NOMO-1 treated with dmso at 0.1 percent for 144 hours (cell line): ENCODE results near the gene PDZRN3.

Experiments used
- DNase-seq: peaks from one replicate; lab custom pipeline; 2025; ENCODE audit not compliant: unreplicated experiment; lab: John Stamatoyannopoulos, UW

The PDZRN3 gene

DNA sequence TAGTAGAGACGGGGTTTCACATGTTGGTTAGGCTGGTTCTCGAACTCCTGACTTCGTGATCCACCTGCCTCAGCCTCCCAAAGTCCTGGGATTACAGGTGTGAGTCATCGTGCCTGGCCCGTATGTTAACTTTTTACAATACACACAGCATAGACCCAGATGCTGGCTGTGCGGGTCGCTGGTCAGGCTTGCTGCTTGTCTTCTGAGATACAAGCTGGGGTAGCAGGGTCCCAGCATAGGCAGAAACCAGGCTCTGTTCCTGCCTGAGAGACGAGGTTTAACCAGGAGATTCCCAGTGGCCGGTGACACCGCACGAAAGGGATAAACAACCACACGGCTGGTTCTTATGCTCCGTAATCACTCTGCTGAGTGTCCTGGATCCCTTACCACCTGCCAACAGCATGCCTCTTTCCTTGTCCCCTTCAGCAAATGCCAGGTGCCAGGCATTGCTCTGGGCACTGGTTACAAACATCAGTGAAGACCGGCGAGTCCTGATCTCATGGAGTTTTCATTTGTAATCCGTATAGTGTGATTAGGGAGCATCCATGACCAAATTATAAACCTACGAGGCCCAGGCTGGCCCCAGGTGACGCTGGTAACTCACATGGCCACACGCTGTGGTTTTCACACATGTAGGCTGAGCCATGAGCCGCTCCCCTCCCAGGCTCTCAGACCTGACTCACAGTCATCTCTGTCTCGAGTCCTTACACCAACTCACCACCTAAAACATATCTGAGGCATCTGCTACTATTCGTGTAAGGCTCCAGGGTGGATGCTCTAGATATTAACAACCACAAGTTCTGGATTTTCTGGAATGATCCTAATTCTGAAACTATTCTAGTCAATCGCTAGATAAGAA lies 125.7 kb downstream of the PDZRN3 start:
- DNase-seq = no peak

DNA sequence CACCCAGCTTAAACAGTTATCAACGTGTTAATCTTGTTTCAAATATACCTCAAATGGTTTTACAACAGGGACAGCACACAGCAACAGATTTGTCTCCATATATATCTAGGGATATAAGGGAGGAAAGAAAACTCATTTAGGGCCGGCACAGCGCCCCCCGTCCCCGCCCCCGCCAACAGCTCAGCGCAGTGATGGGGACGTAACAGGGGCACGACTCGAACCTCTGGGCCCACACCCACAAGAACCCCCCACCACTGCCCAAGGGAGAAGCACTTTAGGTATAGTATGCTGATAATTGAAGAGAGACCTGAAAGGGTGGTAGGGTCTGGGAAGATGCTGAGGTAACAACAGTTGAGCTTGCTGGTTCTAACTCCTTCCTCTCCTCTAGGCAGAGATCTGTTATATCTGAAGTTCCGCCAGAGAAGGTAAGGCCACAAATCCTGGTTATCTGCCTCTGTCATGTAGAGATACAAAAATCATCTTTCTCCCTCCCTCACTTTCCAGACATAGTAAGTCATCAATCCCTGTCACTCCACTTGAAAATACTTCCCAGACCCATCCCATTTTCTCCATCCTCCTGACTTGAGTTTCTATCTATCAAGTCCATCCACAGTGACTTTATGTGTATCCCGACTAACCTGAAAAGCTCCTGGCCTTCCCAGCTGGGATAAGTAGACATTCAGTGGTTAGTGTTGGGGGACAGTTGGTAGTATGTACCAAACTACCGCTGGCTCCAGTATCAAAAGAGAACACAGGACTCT lies 126.9 kb downstream of the PDZRN3 start:
- no peak for DNase-seq

DNA sequence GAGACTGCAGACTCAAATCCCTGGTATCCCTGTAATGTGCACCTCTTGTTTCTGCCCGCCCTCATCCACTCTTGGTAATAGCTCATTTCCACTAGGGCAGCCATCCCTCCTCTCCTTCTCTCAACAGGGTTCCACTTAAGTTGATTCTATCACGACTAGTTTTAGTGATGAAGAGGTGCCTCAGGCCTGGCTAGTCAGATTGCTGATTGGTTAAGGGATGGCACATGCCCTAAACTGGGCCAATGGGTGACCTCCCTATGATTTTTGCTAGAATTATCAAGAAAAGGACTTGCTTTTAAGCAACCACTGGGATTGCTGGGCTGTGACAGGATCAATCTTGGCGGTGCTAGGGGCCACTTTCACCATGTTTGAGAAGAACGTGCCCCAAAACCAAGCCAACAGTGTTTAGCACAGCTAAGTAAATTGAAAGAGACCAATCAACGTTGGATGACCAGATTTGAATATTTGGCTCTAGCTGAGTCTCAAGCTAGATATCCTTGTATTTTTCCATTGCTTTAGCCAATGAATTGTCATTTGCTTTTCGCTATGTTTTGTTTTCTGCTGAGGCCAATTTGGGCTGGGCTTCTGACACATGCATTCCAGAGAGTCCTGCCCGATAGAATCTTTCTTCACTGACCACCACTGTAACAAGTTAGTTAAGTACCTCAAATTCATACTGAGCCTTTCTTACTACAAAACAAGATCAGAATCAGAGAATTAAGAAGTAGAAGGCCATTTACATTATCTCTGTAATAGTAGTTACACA lies 131.0 kb downstream of the PDZRN3 start:
- DNase-seq = no peak

DNA sequence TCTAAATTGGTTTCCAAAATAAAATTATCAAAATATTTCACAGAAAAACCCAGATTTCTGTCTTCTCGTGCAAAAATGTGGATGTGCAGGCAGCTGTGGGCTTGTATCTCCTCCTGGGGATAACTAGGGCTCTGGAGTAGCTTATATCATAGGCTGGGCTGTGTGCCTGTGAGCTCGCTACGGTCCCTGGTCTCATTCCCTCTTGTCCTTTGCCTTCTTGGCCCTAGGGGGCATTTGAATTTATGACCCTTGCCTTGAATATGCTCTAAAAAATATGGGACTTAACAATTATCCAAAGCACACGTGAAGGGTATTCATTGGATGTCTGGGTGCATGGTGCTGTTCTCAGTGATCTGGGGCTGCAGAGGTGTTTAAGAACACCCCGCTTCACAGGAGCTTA lies 132.6 kb downstream of the PDZRN3 start:
- no peak for DNase-seq

DNA sequence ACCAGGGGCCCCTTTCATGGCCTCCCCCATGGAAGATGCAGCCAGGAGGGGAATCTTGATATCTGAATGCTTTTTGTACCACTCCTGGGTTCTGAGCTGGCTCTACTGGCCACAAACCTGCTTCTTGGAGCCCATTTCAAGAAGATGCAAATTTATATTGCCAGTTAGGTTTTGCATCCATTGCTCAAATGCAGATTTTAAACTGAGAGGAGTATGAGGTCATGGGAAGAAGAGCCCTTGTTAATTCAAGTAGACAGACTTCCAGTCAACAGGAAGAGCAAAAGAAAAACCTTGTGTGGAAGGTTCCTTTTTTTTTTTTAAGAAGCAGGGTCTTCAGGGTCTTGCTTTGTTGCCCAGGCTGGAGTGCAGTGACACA lies 133.5 kb downstream of the PDZRN3 start:
- DNase-seq = no peak

DNA sequence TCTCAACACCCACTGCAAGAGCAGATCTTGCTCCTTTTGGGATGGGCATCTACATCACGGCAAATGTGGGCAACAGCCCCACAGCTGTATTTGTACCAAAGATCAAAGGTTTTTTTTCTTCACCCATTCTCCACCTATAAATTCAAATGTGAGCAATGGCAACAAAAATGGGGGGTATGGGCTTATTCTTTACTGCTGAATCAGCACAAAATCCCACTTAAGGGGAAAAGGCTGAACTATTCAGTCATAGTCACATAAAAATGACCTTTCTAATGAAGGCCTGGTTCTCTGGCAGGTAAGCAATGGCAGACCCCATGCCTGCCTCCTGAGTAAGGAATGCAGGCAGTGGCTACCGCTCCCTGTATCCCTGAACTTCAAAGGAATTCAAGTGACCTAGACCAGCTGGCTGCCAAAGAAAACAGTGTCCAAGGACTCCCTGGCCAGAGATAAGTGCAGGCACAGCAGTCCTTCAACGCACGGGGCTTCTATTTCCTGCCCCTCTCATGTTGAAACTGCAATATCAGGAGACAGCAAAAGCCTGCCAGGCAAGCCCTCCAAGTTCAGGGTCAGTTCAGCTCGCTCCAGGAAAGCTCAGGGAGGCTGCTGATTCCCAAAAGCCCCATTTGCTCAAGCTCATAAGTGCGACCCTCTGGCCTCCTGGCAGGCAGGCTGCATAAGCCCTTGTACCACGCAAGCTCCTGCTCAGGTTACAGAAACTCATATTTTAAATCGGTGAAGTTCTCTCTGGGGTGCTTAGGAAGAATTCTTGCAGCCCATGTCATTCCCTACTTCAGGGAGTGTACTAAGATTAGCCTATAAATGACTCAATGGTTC lies 134.1 kb downstream of the PDZRN3 start:
- DNase-seq = no peak

DNA sequence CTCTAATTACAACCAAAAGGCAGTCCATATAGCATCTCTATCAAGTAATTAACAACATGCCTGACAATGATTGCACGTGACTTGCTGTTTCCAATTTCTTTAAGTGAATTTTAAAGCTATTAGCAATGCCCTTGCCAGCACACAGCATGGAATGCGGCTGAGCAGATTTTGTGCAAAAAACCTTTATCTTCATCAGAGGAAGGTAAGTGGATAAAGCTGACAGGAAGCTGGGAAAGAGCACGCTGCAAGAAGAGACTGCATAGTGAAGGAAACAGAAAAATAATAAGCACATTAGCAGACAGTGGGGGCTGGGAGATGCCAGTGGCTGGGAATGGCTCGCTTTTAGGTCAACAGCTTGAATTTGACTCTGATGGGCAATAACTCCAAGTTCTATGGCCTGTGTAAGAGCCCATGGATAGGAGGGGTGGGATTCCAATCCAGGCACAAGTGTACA lies 138.8 kb downstream of the PDZRN3 start:
- DNase-seq = no peak

DNA sequence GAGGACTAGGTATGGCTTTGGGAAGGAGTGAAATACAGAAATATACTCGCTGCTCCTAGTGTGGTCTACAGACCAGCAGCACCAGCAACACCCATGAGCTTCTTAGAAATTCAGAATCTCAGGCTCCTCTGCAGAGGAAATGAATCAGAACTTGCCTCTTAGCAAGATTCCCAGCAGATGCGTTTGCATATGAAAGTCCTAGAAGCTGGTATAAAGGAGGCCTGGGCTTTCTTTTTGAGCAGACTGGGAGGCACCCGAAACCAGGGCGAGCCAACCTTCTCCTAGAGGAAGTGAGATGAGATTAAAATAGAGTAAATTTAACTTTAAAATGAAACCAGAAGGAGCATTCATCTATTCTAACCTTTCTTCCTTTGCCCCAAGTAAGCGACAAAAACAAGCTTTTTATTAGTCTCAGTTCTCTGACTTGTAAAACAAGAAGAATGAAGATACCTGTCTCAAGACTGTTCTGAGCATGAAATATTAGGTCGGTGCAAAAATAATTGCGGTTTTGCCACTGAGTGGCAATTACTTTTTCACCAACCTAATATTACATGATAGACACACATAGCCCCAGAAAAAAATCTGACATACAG lies 140.0 kb downstream of the PDZRN3 start:
- no peak for DNase-seq

DNA sequence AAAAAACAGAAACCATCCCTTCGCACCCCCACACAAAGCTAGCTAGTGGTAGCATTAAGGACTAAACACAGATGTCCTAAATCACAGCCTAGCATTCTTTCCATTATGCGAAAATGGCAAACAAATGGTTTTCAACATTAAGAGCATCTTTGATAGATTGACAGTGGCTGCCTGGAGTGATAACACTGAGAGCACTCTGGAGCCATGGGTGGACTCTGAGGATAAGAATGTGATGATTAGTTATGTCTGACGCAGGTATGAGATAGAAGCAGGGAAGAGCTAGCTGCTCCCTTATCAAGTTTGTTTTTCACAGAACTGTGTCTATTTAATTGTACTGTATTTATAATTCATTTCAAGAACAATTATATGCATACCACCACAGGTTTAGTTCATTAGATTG lies 142.9 kb downstream of the PDZRN3 start:
- no peak for DNase-seq

DNA sequence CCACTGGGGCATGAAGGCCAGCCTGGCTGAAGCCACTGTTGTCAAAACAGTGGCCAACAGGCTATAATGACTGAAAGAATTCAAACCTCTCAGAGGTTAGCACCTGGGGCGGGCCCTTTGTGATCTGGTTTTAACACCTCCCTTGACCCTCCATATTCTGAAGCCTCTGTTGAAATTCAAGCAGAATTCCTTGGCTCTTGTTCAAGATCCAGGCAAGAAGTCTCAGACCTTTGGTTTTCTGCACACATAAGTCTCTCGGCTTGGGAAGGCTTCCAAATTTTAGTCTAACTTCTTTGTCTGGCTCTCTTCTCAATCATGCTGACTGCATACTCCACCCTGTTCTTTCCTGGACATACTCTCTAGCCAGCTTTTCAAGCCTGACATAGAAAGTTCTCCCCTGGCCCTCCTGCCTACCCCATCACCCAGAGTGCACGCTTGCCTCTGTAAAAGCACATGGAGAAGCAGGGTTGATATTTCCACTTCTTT lies 144.5 kb downstream of the PDZRN3 start:
- no peak for DNase-seq

DNA sequence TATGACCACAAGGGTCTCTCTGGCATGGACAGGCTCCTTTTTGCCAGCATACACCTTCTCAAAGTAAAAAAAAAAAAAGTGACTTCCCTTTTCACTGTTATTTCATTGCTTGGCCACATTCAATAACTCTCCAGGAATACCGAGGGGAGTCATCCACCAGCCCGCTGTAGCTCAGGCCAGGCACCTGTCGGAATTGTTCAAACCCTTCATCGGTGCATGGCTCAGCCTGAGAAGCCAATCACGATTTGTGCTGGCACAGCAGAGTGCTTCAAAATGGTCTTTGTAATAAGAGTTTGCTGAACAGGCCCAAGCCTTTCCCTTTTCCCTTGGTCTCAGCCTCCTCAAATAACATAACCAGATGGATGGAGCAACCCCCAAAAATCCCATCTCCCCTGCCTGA lies 145.4 kb downstream of the PDZRN3 start:
- no peak for DNase-seq

DNA sequence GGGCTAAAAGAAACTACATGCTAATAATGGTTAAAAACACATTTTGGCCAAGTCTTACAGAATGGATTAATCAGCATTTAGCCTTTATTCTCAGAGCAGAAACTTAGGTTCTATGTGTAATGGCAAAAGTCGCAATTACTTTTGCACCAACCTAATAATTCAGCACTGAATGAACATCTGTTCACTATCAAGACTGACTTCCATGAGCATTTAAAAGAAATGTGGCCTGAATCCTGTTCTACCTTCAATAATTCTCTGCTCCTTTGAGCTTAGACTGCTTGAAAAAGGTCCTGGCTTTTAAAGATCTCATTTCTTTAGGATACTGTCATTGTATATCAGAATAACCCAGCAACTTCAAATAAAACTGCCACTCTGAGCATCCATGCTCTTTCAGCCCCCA lies 145.9 kb downstream of the PDZRN3 start:
- no peak for DNase-seq

DNA sequence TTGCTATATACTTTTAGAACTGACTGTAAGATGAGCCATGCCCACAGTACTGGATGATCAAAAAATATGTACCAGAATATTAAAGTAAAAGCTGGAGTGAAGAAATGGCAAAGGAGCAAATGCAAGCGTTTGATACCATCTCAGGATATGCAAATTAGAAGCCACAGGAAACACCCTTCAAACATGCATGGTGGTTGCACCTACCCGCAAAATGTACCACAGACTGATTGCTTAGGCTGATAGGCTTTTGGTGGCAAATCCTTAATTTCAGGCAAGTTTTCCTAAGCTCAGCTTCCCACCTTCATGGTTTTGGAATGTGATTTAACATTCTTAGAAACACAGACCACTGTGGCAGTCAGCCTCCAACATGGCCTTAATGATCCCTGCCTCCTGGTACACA lies 149.0 kb downstream of the PDZRN3 start:
- DNase-seq = no peak

DNA sequence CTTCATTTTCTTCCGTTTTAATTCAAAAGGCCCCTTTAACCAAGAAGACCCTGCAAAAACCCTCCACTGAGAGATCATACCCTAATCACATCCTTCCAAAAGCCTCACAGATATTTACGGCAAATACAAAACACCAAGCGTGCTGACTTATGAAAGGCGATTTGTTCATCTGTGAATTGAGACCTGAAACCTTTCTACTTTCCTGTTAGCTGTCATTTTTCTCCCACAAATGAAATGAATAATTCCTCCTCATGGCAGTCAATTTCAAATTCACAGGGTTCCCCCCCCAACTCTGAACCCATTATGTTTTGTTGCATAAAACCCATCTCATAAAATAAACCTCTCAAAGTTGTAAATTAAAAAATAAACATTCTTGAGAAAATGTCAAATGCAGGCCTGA lies 149.6 kb downstream of the PDZRN3 start:
- no peak for DNase-seq

DNA sequence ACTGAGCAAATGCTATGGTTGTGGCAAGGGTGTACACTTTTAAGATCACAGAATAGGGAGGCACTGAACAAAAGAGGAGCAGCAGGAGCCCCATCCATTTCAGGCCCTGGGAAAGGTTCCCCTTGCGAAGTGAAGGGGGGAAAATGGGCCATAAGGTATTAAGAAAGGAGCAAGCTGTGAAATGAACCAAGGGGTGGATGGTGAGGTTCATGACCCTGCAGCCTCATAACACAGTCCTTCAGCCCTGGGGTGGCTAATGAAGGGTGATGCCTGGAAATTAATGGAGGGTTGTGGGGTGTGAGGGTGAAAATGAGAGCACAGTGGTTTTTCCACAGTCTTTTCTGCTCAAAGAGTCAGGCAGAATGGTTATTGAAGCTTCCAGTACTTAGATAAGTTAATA lies 150.1 kb downstream of the PDZRN3 start:
- no peak for DNase-seq

DNA sequence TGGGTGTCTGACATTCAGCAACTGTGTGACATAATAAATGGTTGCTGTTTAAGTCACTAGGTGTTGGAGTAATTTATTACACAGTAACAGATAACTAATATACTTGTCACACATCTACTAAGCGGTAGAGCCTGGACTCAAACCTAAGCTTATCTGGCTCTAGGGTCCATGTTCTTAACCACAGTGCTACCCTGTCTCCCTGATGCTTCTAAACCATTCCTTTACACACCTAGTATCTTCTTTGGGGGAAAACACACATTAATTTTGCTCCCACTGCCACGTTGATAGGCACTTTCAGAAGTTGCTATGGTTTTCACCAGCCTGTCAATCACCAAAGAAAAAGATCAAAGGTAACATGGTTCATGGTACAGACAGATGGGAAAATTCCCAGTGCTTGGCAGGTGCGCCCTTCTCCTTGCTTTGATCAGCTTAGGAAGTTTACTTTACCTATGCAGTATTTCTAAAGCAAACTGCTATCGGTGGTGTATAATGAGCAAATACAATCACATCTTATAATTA lies 150.8 kb downstream of the PDZRN3 start:
- no peak for DNase-seq

DNA sequence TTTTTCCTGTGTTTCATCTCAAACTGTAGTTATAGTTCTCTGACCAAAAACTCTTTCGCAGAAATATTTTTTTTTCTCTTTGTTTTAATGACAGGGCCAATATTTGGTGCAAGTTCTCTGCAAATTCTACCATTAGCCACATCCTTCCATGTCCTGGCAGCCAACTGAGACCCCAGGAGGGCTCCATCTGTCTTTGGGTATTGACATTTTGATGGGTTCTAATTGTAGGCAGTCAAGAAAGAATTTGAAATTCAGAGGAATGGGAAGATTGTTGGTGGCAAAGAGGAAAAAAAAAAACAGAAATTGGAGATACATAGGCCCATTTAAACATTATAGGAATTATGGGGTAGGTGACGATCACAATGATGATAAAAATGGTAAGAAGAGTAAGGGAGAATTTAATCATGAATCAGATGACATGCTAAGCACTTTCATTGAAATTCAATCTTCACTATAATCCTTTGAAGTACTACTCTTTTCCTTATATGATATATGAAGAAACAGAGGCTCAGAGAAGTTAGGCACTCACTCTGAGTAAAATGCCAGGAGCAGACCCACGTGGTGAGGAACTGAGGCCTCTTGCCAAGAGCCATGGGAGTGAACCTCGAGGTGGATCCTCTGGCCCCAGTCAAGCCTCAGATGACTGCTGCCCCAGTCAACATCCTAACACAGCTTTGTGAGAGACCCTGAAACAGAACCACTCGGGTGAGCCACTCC lies 151.4 kb downstream of the PDZRN3 start:
- no peak for DNase-seq

DNA sequence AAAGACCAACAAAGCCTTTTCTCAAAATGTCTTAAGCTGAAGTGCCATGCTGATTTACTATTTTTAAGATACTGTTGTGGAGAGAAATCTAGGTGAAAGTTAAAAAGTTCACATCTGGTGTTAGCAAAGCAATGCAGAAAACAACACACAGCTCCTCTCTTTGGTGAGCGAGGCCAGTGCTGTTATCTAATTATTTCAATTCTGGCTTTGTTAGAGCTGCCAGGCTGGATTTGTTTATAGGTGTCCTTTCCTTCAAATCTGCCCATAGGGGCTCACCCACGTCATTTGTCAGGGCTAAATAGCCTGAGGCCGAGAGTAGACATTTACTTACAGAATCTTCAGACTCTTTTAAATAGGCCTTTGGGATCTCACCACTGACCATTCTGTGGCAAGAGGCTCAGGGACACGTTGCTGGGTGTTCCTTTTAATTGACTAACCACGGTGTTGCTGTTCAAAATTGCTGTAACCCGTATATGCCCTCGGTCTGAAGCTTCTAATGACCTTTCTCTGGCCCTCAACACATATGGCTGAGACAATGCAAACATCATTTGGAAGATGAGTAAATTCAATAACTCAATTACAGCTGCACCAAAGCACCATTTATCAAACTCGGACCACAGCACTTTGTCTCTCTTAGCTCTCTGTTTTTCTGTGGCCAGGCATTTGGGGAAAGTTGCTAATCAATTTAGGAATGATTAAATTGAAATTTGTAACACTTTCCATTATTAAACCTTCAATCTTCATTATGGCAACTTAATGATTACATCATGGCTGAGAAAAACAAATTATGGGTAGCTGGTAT lies 152.6 kb downstream of the PDZRN3 start:
- DNase-seq = no peak

DNA sequence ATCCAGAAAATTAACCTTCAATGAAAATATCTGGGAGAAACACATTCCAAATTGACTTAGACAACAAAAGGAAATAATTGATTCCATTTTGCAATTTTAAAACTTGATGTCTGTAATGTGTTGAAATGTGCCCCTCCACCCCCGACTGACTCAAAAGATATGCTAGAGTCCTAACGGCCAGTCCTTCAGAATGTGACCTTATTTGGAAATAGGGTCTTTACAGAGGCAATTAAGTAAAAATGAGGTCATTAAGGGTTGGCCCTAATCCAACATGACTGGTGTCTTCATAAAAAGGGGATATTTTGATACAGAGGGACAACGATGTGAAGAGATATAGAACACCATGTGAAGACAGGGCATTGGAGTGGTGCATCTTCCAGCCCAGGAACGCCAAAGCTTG lies 153.9 kb downstream of the PDZRN3 start:
- DNase-seq = no peak
